Muscle of arm (tissue), 12 donors: ENCODE measurements around the gene MAEA. TPM values are rescaled to one million over a fixed set of nuclear protein-coding genes. Genes with fewer than 3 reads are reported as not detected.
"Not testable (repeated sequence)": the region's sequence is repeated elsewhere in the genome, so short reads cannot be mapped to it uniquely, and the experiment has no call there.

Experiments used
- DNase-seq: peaks from one replicate; pipeline ENCODE4 v3.0.0-alpha.2; 2013
- polyA plus RNA-seq, 12 donors: library from polyadenylated mRNA; unstranded; fragments of 120-200 nt; gene quantifications; one replicate each; pipeline ENCODE4 v1.2.1, GENCODE V29; 2013; ENCODE audit not compliant: insufficient read length in 12 of 12

Gene MAEA
- polyA plus RNA-seq, 12 donors: 27.3 to 58.0 (median 35.1) TPM; not detected in 1

DNA sequence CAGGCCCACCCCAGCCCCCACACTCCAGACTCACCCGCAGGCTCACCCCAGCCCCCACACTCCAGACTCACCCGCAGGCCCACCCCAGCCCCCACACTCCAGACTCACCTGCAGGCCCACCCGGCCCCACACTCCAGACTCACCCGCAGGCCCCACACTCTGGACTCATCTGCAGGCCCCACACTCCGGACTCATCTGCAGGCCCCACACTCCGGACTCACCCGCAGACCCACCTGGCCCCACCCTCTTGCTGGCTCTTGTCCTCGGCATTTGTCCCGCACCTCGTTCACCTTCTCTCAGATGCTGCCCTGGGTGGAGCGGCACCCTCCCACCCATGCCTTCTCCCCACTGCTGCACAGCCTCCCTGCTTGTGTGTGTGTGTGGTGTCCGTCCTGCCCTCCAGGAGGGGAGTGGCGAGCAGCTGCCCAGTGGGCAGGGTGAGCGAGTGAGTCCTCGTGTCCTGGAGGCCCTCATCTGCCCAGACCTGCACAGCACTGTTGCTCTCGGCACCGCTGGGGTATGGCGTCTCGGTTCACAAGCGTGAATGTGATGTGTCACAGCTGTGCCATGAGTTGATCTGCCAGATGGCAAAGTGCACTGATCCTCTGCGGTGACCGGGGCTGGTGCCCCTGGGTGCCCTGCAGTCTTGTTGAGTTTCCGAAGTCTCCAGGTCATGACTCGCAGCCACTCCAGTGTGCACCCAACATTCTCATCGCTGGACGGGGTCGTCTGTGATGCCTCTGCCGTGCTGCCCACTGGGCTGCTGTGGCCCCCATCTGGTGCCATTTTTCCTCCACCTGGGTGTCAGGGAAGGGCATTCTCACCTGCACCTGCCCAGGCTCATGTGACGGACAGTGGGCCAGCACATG, 27.7 kb downstream of the MAEA start:
- no peak for DNase-seq

DNA sequence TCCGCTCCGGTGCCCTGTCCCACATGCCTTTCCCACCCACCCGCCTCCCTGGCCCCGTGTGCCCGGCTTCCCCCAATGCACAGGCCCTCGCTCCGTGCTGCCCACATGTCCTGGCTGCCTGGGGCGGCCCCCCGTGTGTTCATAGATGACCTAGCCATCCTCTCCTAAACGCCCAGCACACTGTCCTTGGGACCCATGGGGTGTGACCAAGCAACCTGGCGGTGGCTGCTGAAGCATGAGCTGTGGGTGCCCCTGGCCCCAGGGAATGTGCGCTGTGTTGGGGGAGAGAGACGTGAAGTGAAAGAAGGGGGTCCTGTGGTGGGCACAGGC, 28.3 kb downstream of the MAEA start:
- no peak for DNase-seq

DNA sequence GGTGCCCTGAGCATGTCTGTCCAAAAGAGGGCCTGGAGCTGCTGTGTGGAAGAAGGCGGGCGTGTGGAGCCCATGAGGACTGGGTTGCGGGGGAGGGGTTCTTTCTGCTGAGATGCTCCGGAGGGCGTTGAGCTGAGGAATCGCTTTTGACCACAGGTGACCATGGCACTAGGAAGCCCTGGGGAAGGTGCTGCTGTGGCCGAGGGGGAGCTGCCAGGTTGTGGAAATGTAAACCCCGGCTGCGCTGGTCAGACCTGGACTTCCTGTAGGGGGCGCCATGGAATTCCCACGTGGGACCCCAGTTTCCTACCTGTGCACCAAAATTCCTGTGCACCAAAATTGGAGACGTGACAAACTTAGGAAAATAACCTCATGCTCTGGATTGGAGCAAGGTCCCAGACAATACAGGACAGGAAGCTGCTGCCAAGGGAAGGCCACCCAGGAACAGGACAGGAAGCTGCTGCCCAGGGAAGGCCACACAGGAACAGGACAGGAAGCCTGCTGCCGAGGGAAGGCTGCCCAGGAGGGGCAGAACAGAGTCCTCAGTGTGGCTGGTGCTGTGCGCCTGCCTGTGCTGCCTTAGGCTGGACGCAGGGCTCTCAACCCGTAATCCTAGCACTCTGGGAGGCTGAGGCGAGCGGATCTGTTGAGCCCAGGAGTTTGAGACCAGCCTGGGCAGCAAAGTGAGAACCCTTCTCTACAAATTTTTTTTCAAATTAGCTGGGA, 29.0 kb downstream of the MAEA start:
- no peak for DNase-seq

DNA sequence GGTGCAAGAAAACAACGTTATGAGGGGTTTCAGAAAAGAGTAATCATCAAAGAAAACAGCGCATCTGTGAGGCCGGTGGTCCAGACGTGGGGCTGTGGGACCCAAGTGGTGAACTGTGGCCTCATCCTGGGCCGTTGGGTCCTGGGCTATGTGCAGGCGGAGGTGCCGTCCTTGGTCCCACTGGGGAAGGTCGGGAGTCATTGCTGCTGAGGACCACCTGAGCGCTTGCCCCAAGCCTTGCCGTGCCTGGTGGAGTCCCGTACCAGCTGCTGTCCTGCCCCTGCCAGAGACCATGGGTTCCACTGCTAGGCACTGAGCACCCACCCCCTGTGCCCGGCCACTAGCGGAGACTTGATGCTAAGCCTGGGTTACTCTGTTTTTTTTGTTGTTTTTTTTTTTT, 31.8 kb downstream of the MAEA start:
- DNase-seq: no peak

DNA sequence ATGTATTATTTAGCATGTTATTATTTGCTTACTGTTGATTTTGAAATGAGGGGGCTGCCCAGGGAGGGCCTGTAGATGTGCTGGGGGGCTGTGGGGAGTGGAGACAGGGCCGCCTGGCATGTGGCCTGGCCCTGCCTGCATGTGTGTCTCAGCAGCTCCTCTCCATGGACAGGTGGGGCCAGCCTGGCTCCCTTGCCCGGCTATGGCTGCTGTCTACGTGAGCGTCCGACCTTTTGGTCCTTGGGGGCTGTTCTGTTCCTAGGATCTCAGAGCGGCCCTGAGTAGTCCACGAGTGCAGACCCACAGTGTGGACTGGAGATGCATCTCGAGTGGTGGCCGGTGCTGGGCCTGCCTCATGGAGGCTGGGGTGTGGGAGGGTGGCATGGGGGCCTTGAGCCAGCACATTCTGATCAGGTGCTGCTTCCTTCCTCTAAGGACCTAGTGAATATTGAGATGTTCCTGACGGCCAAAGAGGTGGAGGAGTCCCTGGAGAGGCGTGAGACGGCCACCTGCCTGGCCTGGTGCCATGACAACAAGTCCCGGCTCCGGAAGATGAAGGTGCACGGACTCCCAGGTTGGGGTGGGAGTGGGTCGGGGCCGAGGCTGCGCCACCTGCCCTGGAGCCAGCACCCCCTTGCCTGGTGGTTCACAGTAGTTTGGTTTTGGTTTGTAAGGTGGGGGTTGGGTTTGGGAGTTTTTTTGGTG, 32.4 kb downstream of the MAEA start:
- DNase-seq: no peak

DNA sequence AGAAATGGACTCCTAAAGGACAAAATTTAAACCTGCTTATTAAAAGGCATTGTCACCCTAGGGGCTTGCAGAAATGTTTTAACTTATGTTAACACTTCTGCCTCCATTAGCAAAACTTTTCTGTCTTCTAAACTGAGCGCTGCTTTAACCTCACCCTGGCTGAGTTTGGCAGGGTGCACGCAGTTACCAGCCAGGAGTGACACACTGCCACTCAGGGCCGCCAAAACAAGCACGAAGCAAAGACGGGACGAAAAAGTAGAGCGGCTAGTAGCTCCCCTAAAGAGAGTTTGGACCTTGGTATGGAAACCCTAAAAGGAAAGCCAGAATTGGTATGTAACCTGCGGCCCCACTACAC, 33.6 kb downstream of the MAEA start:
- DNase-seq: no peak

DNA sequence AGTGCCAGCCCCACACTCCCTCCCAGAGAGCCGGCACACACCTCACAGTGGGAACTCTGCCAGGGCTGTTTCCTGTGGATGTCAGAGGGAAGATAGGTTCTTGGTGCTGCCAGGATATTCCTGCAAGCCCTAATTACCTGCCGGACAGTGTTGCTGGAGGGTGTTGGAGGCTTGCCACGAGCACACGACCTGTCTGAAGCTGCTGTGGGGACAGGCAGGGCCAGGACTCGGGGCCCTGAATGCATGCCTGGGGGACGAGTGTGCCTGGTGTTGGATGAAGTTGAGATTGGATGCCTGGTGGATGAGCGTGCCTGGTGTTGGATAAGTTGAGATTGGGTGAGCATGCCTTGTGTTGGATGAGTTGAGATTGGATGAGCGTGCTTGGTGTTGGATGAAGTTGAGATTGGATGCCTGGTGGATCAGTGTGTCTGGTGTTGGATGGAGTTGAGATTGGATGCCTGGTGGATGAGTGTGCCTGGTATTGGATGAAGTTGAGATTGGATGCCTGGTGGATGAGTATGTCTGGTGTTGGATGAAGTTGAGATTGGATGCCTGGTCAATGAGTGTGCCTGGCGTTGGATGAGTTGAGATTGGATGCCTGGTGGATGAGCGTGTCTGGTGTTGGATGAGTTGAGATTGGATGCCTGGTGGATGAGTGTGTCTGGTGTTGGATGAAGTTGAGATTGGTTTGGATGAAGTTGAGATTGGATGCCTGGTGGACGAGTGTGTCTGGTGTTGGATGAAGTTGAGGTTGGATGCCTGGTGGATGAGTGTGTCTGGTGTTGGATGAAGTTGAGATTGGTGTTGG, 34.1 kb downstream of the MAEA start:
- no peak for DNase-seq

DNA sequence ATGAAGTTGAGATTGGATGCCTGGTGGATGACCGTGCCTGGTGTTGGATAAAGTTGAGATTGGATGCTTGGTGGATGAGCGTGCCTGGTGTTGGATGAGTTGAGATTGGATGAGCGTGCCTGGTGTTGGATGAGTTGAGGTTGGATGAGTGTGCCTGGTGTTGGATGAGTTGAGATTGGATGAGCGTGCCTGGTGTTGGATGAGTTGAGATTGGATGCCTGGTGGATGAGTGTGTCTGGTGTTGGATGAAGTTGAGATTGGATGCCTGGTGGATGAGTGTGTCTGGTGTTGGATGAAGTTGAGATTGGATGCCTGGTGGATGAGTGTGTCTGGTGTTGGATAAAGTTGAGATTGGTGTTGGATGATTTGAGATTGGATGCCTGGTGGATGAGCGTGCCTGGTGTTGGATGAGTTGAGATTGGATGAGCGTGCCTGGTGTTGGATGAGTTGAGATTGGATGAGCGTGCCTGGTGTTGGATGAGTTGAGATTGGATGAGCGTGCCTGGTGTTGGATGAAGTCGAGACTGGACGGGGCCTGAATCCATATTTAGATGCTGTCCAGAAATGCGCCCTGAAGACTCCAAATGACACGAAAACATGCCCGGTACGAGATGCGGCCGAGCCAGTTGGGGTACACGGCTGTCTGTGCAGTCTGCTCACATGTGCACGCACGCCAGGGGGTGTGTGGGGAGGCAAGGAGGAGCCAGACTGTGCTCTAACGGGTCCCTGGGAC, 34.9 kb downstream of the MAEA start:
- DNase-seq: not testable (repeated sequence)

DNA sequence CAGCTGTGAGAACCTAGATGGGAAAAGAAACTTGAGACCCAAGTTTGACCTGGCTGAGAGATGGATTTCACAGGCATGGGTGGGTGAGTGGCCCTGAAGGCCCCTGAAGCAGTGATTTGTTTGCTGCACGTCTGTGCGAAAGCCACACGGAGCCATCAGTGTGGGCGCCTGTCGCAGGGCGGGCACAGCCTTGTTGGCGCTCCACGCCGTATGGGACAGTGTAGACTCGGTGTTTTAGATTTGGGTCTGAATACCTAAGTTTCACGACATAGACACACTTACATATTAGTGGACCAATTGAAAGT, 35.4 kb downstream of the MAEA start:
- no peak for DNase-seq

DNA sequence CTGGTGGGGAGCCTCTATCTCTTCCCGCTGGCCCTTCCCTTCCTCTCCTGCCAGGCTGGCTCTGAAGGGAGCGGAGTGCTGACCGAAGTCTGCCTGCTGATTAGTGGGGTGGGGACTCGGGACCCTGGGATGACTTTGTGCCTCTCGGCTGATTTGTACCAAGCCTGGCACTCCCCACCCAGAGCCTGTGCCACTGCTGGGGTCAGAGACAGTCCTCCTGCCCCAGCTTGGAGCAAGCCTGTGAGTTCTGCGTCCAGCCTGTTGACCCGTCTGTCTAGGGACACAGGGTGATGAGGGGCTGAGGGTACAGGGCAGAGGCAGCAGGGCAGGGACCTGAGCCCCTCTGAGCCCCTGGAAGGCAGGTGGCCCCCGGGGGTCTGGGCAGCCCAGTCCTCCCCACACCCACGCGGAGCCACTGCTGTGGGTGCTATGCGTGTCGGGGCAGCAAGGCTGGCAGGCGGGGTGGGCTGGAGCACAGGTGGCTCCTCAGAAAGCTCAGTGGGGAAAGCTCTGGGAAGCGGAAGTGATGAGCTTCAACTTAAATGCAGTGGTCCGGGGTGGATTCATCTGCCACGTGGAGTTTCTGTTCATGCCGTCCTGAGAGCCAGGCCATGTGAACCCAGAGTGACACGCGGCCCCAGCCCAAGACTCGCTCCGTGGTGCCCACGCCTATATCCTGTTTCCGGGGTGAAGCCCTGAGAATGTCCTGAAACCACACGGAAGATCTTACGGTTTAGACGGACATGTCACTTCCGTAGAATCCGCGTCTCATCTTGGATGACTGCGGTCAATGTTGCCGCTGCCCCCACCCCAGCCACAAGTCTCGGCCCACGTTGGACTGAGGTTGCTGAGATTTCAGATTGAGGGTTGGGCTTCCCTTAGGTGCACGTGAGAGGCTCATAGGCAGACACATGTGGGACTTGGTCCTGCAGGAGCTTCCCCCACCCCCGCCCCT, 36.3 kb downstream of the MAEA start:
- no peak for DNase-seq

DNA sequence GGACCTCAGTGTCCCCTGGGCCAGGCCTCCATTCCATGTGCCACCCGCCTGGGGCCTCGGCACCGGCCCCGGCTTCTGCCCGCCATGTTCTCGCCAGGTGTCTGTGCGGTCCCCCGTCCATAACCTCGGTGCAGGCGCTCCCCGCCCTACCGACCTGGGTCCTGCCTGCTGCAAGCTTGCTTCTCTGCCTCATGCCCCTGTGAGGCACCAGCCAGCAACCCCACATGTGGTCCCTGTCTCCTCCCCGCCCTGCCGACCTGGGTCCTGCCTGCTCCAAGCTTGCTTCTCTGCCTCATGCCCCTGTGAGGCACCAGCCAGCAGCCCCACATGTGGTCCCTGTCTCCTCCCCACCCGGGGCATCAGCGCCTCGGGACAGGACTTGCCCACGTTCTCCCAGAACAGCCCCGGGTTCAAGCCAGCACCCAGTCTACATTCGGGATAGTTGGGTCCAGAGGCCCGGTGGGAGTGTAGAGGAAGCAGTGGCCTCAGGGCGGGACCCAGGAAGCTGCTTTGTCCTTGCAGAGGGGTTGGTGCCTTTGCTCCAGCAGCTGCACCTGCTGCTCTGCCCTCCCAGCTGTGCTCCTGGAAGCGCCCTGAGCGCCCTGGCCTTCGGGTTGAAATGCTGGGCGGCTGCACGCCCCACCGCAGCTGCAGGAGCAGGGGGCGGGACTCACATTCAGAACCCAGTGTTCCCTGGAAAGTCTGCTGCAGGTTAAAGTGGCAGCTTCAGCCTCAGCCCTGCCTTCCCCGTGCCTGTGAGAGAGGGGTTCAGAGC, 37.2 kb downstream of the MAEA start:
- no peak for DNase-seq

DNA sequence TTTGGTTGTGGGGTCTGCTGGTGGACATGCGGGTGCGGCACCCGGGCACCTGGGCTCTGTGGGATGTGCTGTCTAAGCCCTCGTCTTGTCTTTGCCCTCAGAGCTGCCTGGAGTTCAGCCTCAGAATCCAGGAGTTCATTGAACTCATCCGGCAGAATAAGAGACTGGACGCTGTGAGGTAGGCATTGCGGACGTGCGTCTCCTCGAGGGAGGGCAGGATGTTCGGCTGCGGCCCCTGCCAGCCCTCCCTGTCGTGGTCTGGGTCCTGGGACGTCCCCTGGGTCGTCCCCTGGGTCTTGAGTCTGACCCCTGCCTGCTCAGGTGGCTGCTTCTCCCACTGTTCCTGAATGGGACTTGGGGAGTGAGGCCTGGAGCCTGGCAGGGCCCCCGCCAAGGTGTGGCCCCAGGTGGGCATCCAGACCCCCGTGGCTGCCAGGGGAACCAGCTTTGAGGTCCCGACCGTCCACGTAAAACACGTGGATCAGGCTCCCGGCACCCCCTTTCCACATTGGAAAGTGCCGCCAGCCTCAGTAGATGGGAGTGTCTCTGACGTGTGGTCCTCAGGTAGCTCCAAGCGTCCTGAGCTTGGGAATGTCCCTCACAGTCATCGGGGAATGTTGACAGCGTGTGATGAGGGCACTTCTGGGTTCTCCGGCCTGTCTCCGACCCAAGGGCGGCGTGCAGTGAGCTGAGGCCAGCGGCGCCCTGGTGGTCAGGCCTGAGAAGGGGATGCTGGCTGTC, 38.0 kb downstream of the MAEA start:
- DNase-seq: no peak

DNA sequence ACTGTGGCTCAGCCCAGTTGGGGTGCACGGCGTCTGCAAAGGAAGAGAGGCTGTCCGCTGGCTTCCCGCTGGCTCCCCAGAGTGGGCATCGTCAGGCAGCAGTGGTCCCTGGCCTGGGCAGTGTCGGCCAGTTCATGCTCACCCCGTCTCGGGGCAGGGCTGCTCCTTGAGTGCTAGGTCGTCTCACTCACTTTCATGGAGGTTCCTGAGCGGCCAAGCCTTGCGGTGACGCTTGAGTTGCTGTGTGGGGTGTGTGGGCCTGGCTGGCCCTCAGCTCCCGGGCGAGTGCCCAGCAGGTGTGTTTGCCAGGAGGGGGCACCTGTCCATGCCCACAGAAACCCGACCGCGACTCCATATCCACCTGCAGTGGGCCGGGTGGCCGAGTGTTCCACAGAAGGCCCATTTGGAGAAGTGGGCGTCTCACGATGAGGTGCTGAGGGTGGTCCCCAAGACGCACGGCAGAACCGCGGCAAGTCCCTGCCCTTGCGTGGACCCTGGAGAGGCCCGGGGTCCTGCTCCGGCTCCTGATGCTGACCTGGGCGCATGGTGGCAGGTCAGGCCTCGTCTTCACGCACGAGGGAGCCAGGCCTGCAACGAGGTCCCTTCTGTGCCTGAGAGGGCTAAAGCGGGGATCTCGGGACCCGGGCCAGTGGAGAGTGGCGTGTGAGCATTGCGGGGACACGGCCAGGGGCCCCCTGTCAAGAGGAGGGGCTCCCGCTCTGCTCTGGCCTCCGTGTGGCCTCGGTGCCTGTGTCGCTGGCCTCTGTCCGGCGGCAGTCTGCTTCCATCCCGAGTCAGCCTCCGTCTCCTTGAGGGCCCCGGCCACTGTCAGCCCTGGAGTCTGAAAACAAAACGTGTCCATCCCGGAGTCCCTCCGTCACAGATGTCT, 38.8 kb downstream of the MAEA start:
- DNase-seq: no peak

DNA sequence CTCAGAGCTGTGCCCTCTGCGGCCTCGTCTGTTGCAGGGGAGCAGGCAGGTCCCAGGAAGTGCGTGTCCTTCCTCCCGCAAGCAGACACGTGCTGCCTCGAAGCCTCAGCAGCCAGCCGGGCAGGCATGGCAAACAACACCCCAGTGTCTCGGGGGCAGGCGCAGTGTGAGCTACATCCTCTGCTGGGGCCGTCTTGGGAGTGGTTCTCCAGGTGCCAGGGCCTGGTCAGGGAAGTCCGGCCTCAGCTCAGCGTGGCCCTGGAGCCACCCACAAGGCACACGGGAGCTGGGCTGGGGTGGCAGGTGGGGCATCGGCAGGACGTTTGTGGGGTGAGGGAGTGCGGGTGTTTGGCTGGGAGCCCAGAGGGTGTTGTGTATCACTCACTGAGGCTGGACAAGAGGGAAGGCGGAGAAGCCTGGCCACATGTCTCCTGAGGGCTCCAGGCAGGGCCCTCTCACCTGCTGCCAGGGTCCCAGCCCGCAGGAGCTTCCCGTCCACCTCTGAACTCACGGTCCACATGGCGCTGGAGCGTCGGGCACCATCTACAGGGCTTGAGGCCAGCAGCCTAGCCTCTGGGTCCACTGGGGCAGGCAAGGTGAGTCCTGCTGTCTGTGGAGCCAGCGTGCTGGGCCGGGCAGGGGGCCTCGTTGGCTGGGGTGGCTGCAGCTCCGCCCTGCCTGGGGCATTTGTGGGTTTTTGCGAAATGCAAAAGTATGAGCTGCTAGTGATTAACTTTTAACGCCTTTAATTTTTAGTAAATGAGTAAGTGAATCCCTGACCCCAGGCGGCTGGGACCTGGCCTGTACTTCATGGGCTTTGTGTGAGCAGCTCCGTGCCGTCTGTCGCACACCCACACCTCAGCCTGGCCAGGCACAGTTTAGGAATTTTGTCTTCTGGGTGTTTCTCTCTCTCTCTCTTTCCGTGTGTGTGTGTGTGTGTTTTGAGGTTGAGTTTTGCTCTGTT, 40.0 kb downstream of the MAEA start:
- no peak for DNase-seq

DNA sequence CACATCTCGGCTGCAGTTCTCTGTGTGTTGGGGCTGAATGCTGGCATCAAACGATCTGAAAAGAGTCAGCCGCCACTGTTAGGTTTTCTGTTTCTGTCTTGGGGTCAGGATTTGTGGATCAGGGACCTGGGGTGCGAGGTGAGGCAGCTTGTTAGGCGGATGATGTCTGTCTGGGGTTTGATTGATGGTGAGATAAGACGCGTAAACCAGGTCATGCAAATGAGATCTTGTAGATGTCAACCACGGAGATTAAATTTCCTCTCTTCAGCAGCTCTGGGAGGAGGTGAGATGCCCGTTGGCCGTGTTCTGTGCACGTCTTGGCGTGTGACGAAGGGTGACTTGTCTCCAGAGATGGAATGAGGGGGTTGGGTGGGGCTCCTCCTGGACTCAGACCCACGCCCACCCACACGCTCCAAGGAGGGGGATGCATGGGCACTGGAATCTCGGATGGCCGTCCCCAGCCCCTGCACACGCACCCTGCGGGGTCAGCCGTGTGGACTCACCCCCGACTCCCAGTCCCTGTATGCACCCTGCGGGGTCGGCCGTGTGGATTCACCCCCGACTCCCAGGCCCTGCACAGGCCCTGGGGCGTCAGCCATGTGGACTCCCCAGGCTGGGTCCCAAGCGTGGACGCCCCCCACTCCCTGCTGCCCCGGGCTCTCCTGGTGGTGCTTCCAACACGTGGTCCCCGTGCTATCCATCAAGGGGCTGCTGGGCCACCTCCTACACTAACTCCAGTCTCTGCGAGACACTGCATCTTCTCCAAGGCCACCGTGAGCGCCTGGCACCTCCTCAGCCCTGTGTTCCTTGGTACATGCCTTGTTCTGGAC, 41.3 kb downstream of the MAEA start:
- DNase-seq: no peak
